ENCODE data around the gene KDM4B.

Gene KDM4B

DNA sequence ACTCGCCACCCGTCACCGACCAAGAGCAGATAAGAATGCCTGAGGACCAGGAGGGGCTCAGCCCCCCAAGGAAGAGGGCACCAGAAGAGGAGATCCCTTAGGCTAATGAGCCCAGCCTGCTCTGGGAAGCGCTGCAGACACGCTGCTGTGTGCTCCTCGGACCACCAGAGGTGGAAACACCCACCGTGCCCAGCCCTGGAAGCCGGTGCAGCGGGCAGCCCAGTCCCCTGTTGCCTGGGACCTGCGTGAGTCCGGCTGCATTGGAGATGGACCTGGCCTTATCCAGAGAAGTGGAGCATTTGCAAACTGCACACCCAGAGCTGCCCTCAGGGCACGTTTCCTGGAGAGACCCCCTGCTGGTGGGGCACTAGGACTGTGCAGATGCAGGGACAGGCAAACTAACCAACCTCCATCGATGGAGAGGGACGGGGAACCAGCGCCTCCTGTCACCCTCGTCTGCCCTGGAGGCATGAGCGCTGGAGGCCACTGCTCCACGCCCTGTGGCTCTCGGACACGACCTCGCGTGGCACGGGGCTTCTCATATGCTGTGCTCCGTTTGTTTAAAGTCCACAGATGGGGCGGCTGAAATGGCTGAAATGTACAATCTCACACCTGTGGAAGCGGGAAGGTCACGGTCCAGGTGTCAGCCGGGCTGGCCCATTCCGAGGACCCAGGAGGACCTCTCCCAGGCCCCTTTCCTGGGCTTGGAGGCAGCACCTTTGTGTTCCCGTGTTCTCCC, 153.9 kb downstream of the KDM4B start:
- no peak for DNase-seq (ENCODE audit: low read depth)

DNA sequence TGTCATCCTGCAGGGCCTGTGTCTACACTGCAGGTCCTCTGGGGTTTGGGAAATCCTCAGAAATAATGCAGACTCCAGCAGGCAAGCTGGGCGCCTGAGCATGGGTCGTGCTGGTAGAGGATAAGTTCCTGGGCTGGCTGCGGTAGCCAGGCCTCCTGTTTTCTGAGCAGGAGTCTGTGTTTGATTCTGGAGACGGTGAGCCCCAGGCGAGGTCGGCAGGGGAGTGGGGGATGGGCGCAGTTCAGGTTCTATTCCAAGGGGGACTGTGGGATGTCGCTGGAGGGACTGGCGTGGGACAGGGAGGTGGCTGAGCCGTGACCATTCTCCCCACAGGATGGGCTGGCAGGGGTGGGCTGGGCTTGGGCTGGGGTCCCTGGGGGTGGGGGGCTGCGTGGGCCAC, 154.7 kb downstream of the KDM4B start:
- DNase-seq (ENCODE audit: low read depth): no peak

DNA sequence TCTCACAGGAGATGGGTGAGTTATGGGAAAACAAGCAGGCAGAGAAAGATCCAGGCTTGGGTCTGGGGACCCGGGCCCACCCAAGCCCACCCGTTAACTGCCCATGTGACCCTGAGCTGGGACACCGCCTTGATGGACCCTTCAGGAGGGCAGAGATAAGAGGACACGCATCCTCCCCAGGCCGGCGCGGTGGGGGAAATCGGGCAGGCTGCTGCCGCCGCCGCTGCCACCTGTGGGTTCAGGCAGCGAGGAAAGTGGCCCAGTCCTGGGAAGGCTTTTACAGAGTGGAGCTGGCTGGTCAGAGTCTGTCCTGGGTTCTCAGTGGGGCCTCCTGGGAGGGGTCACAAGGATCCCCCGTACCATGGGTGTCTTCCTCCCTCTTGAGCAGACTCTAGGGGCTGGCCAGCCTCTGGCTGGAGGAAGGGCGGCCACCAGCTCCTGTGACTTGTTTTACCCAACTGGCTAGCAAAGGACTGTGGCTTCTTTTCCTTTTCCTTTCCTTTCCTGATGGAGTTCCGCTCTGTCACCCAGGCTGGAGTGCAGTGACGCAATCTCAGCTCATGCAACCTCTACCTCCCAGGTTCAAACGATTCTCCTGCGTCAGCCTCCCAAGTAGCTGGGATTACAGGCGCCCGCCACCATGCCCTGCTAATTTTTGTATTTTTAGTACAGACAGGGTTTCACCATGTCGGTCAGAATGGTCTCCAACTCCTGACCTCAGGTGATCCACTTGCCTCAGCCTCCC, 155.4 kb downstream of the KDM4B start:
- DNase-seq (ENCODE audit: low read depth): no peak

GRCh38 chr19:5125376-5125775, 156.5 kb downstream of the KDM4B start:
- no peak for DNase-seq (ENCODE audit: low read depth)

DNA sequence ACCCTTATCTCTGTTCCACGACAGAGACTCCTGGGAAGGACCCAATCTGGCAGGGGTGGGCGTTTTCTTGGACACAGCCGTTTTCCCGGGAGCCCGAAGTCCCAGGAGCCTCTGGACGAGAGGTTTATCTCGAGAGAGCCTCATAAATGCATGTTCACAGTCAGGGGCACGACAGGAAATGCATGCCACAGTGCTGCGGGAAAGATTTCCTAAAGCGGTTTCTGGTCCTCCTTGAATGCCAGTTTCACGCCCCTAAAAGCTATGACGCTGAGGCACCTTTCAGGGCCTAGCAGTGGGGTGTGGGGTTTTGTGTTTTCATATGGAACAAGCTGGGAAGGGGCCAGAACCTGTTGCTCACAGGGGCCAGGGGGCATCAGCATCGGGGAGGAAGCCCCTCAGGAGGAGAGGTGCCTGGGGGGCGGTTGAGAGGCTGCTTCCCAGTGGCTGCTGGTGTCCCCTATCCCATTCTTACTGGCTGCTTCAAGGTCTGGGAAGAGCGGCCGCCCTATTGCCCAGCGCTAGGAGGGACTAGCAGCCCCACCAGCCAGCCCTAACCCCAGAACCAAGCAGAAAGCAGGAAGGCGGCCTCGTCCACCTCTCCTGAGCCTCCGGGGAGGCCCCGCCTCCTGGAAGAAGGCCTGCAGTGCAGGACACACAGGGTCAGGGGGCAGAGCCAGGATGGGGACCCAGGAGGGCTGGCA, 157.0 kb downstream of the KDM4B start:
- DNase-seq (ENCODE audit: low read depth): no peak

DNA sequence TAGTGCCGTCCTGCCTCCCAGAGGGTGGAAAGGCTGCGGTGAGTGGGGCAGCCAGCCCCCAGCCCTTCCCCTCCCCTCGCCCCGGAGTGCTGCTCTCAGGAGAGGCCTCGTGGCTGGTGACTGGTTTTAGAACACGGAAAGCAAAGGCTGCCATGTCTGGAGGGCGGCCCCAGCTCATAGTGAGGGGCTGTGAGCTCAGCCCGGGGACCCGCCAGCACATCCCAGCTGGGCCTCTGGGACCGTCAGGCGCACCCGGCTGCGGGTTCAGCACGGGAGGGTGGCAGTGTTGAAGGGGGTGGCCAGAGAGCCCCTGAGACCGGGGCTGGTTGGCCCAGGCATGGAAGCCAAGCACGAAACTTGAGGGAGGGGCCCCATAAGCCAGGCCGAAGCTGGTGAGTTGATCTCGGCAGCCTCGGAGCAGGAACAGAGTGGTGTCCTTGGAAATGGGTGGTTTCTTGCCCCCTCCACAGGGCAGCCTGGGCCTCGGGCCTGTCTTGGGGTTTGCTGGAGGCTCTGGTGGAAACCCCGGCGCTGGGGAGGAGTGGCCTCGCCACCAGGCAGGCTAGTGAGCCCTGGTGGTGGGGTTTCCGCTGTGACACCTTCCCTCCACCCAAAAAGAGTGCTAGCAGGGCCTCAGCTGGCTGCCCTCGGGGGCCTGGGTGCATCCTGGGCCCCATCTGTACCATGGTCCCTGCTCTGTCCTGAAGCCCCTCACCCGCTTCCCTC, 157.7 kb downstream of the KDM4B start:
- no peak for DNase-seq (ENCODE audit: low read depth)

DNA sequence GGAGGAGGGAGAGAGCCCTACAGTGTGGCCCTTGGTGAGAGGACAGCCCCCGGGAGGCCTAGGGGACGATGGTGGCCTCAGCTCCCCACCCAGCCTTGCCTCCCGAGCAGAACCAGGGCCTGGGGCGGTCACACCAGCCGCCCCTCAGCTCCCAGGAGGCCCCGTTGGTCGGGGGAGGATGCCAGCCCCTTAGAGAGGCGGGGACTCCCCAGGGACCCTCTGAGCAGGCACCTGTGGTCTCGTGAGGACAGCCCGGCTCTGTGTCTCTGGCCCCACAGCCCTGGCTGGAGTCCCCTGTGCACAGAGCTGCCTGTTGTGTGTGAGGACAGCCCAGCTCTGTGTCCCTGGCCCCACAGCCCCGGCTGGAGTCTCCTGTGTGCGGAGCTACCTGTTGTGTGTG, 158.8 kb downstream of the KDM4B start:
- DNase-seq (ENCODE audit: low read depth): no peak

DNA sequence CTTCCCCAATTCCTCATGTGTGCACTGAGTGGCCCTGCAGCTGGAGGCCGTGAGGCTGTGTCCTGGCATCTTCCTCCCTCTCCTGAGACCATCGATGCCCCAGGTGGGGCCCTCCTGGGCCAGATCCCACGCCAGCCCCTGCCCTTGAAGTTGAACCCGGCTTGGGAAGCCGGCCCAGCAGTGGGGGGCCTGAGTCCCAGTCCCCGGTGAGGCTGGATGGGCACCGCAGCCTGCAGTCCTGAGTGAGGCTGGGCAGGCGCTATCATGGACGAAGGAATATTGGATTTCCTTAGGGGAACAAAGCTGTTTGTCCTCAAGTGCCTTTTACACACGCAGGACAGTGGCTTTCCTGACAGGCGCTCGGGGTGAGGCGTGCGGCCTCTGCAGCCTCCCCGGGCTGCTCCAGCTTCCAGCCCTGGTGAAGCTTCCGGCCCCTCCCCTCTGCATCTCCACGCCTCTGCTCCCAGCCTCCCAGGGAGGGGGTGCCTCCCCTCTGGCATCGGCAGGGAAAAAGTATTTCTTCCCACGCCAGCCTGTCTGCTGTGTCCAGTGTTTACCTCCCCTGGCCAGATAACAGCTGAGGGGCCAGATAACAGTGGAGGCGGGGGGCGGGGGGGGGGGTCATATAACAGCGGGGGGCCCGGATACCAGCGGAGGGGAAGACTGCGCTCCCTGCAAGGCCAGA, 159.5 kb downstream of the KDM4B start:
- DNase-seq (ENCODE audit: low read depth): no peak

DNA sequence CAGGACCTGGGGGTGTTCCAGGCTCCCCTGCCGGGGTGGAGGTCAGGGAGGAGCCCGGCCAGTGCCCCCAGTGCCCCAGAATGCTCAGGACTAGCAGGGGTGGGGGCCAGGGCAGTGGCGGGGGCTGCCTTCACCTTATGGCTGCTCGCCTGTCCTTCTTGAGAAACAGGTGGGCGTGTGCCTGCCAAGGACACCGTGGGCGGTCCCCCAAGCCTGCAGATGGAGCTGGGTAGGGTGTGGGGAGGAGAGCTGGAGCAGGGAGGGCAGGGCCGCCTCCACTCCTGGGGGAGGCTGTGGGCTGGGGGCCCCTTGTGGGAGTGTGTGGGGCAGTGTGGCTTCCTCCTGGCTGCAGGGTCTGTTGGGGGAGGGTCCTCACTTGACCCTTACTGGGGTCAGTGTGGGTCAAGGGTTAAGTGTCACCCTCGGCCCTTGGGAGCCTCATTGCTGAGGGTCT, 160.1 kb downstream of the KDM4B start:
- DNase-seq (ENCODE audit: low read depth): no peak

- DNase-seq (ENCODE audit: low read depth): no peak
Measured at GRCh38 chr19:5129691-5130090, 160.8 kb downstream of the KDM4B start.

GRCh38 chr19:5130371-5131030, 161.6 kb downstream of the KDM4B start:
- no peak for DNase-seq (ENCODE audit: low read depth)

DNA sequence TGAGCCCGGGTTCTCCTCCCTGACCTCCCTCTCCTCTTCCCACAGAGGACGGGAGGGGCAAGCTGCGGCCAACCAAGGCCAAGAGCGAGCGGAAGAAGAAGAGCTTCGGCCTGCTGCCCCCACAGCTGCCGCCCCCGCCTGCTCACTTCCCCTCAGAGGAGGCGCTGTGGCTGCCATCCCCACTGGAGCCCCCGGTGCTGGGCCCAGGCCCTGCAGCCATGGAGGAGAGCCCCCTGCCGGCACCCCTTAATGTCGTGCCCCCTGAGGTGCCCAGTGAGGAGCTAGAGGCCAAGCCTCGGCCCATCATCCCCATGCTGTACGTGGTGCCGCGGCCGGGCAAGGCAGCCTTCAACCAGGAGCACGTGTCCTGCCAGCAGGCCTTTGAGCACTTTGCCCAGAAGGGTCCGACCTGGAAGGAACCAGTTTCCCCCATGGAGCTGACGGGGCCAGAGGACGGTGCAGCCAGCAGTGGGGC, 162.2 kb downstream of the KDM4B start:
- DNase-seq (ENCODE audit: low read depth): no peak

DNA sequence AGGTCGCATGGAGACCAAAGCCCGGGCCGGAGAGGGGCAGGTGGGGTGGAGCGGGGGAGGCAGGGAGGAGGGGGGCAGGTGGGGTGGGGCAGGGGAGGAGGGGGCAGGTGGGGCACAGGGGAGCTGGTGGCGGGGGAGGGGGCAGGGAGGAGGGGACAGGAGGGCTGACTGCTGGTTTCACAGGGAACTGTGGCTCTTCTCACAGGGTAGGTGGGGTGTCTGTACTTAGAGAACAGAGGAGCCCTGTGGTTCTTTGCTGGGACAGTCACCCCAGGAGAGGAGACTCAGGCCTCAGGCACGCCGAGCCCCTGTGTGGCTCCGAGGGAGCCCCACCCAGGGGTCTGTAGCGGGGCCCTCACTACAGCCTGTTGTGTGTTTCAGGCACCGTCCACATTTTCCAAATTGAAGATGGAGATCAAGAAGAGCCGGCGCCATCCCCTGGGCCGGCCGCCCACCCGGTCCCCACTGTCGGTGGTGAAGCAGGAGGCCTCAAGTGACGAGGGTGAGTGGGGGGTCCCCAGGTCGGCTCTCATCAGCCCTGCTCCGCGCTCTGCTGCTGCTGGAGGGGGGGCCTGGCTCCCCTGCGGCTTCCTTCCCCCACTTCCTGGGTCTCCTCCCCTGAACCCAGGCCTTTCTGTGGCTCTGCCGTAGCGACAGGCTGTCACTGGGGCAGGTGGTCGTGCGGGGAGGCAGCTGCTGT, 162.7 kb downstream of the KDM4B start:
- no peak for DNase-seq (ENCODE audit: low read depth)

GRCh38 chr19:5132206-5132560, 163.3 kb downstream of the KDM4B start:
- DNase-seq (ENCODE audit: low read depth): no peak

DNA sequence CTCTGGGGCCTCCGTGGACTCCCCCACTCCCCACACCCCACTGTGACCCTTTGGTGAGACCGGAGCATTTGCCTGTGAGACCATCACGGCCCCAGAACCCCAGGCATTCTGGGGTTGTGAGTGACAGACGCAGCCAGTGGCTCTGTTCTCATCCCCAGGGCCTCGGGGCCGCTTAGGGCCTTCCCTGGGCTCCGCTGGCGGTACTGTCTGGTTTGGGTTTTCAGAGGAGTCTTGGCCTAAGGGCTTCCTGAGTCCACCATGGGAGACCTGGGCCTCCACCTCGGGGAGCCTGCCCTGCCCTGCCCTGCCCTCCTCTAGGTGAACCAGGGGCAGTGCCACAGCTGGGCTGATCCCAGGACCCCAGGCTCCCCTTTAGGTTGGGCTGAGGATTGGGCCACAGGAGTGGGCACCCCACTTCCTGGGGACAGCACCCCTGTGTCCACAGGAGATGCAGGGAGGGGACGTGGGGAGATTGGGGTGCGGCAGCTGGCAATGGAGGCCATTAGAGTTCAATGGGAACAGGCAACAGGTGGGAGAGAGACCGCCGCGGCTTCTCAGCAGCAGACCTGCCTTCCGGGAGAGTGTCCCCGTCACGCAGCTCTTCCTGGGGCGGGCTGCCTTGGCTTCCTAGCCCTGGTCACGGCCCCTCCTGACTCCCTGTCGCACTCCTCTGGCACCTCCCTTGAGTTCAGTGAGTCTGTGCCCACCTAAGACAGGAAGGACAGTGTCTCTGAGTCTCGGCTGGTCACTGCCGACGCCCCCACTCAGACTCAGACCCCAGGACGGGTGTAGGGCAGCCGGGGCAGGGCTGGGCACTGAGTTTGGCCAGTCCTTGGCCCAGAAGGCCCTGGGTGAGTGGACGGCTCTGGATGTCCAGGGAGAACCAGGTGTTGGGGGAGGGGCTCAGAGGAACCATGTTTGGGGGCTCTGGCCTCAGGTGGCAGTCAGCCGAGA, 164.1 kb downstream of the KDM4B start:
- no peak for DNase-seq (ENCODE audit: low read depth)

GRCh38 chr19:5133986-5134595, 165.2 kb downstream of the KDM4B start:
- no peak for DNase-seq (ENCODE audit: low read depth)

DNA sequence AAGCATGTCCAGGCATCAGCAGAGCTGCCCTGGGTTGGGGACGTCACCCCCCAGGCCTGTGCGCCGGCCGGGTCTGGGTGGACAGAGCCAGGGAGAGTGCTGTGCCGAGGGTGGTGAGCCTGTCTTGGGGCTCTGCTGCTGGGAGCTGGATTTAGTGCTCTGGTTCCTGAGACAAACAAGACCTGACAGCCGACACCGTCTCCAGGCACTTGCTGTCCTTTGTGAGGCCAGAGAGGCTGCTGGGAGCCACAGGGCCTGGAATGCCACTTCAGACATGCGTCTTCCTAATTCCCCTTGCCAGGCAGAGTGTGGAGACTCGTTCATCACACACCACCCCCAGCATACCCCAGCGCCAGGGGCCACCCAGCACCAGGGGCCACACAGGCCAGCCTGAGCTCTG, 165.8 kb downstream of the KDM4B start:
- no peak for DNase-seq (ENCODE audit: low read depth)

- DNase-seq (ENCODE audit: low read depth): no peak
Measured at GRCh38 chr19:5136073-5136855, 167.4 kb downstream of the KDM4B start.
